Fibroblast of lung (primary cell): Measurements from ENCODE around the gene DNM3. TPM values are rescaled to one million over a fixed set of nuclear protein-coding genes. Genes with fewer than 3 reads are reported as not detected.

ENCODE experiments used
- DNase-seq, 2 donors: peaks; one replicate each; pipeline versions ENCODE4 v3.0.0 to v3.0.0-alpha.2; 2010; ENCODE audit warnings: low read depth in 2 of 2
- H2AFZ ChIP-seq: 2 replicates; pipeline ENCODE4 v1.5.1; 2012; ENCODE audit warnings: low read length, control low read depth, inconsistent platforms
- H3K27ac ChIP-seq: 2 replicates; pipeline ENCODE4 v1.5.1; 2011; ENCODE audit warnings: low read length, control low read depth; ENCODE audit not compliant: insufficient read depth
- H3K27me3 ChIP-seq: 2 replicates; pipeline ENCODE4 v1.5.1; 2011; ENCODE audit warnings: mild to moderate bottlenecking, low read length; ENCODE audit not compliant: control insufficient read depth, insufficient read depth
- H3K36me3 ChIP-seq: 2 replicates; pipeline ENCODE4 v1.5.1; 2011; ENCODE audit warnings: low read length; ENCODE audit not compliant: control insufficient read depth, insufficient read depth
- H3K4me1 ChIP-seq: 2 replicates; pipeline ENCODE4 v1.5.1; 2011; ENCODE audit warnings: low read length; ENCODE audit not compliant: control insufficient read depth, insufficient read depth; ENCODE audit errors: extremely low read depth
- H3K4me2 ChIP-seq: 2 replicates; pipeline ENCODE4 v1.5.1; 2011; ENCODE audit warnings: low read length, control low read depth; ENCODE audit not compliant: insufficient read depth; ENCODE audit errors: extremely low read depth
- H3K4me3 ChIP-seq, 4 experiments: fragments of 200-600 bp in 1 of 4; sonication (generic) in 1 of 4; replicated peaks in 1 of 4; 2 replicates each; pipeline ENCODE4 v1.5.1; 2011 to 2016; ENCODE audit warnings: low read length in 4 of 4, low read depth in 3 of 4, mild to moderate bottlenecking in 3 of 4, control low read depth in 2 of 4, inconsistent platforms in 1 of 4, mixed read lengths in 1 of 4; ENCODE audit not compliant: insufficient read depth in 1 of 4; ENCODE audit errors: control extremely low read depth in 1 of 4
- H3K79me2 ChIP-seq: 2 replicates; pipeline ENCODE4 v1.5.1; 2012; ENCODE audit warnings: mild to moderate bottlenecking, low read length, inconsistent platforms; ENCODE audit not compliant: control insufficient read depth, insufficient read depth
- H3K9ac ChIP-seq: 2 replicates; pipeline ENCODE4 v1.5.1; 2011; ENCODE audit warnings: mild to moderate bottlenecking, low read length, control low read depth; ENCODE audit not compliant: insufficient read depth
- H3K9me3 ChIP-seq: 2 replicates; pipeline ENCODE4 v1.5.1; 2012; ENCODE audit warnings: low read depth, low read length; ENCODE audit not compliant: control insufficient read depth, insufficient read depth
- H4K20me1 ChIP-seq: 2 replicates; pipeline ENCODE4 v1.5.1; 2011; ENCODE audit warnings: low read length; ENCODE audit not compliant: control insufficient read depth, insufficient read depth; ENCODE audit errors: extremely low read depth
- CTCF ChIP-seq, 2 donors: IDR thresholded peaks in 1 of 2; conservative IDR thresholded peaks in 1 of 2; 1 replicate in 1 of 2; 2 replicates in 1 of 2; pipeline ENCODE4 v1.5.1; 2011 to 2012; ENCODE audit warnings: low read length in 2 of 2, control low read depth in 1 of 2, inconsistent platforms in 1 of 2, low read depth in 1 of 2, mild to moderate bottlenecking in 1 of 2
- EZH2 ChIP-seq: IDR thresholded peaks from 2 replicates; pipeline ENCODE4 v1.5.1; 2012; ENCODE audit warnings: low read length, control low read depth, mild to moderate bottlenecking; ENCODE audit errors: missing control alignments
- polyA plus RNA-seq, 2 donors: library from polyadenylated mRNA; depleted of rRNA in 1 of 2; stranded (reverse) in 1 of 2; unstranded in 1 of 2; fragments of >200 nt; gene quantifications; 2 replicates each; pipeline ENCODE4 v1.2.1, GENCODE V29; 2011 to 2012; ENCODE audit warnings: missing spikeins in 1 of 2
- total RNA-seq: library from RNA; depleted of rRNA; stranded (reverse); fragments of >200 nt; gene quantifications from 2 replicates; pipeline ENCODE4 v1.2.1, GENCODE V29; 2014

Gene DNM3
- total and polyA plus RNA-seq, 2 donors (not counting 1 experiment from before 2014, with no cell fraction given), result 1.6 to 3.6 TPM

GRCh38 chr1:172112576-172112975 is 271.3 kb downstream of the DNM3 start:
- Histone ChIP-seq H2AFZ (no peak overlapping the region), H3K9ac (no peak overlapping the region), H3K4me3 (no peak overlapping the region), H3K27me3 (no peaks in the 10 kb centered on the region), H3K79me2 (no peaks in the 10 kb centered on the region), H3K4me1 (no peaks in the 10 kb centered on the region), H3K9me3 (no peaks in the 10 kb centered on the region), H3K4me2 (no peak overlapping the region), H3K36me3 (no peaks in the 10 kb centered on the region), H4K20me1 (no peaks in the 10 kb centered on the region), H3K27ac (no peak overlapping the region)
- TF ChIP-seq CTCF (conservative IDR thresholded peaks at IDR 0.05 in 1 of 2, IDR thresholded peaks at IDR 0.05 in 1 of 2; ENCODE audit: low read depth in 1 of 2, low read length in 2 of 2) (no peak), EZH2 (no peak)
- no peak for DNase-seq

- Histone ChIP-seq H3K4me3 (no peak overlapping the region), H3K4me1 (no peaks in the 10 kb centered on the region), H3K36me3 (no peaks in the 10 kb centered on the region), H3K27me3 (no peaks in the 10 kb centered on the region), H3K4me2 (no peak overlapping the region), H3K9me3 (no peaks in the 10 kb centered on the region), H3K27ac (no peak overlapping the region), H4K20me1 (no peaks in the 10 kb centered on the region), H3K79me2 (no peaks in the 10 kb centered on the region), H2AFZ (no peak overlapping the region), H3K9ac (no peak overlapping the region)
- TF ChIP-seq EZH2, result no peak
- no peak for TF ChIP-seq CTCF (conservative IDR thresholded peaks at IDR 0.05 in 1 of 2, IDR thresholded peaks at IDR 0.05 in 1 of 2; ENCODE audit: low read depth in 1 of 2, low read length in 2 of 2)
- DNase-seq, result peak in 1 of 2 donors; percentile 82
These were observed 276.5 kb downstream of the DNM3 start for GRCh38 chr1:172117800-172118199.

DNA sequence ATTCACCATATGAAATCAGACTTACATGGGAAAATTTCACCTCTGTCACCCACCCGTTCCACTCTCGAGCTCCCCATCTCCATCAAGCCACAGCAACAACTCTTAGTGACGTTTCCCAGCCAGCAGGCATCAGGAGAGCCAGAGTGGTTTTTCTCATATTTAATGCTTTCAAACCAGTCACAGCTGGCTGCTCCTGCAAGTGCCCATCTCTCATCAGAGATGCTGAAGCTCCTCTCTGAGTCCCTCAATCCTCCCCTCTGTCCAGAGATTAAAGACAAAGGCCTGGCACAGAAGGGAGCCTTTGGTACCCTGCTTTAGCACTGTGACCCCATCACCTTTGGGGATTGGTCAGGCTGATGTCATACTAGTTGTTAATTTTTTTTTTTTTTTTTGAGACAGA is 277.3 kb downstream of the DNM3 start:
- TF ChIP-seq CTCF (conservative IDR thresholded peaks at IDR 0.05 in 1 of 2, IDR thresholded peaks at IDR 0.05 in 1 of 2; ENCODE audit: low read depth in 1 of 2, low read length in 2 of 2) (no peak), EZH2 (no peak)
- H3K4me3 ChIP-seq, result no peak overlapping the region
- H3K27ac ChIP-seq, result no peak overlapping the region
- no peak for DNase-seq
- H3K27me3 ChIP-seq, result no peaks in the 10 kb centered on the region
- no peaks in the 10 kb centered on the region for H3K36me3 ChIP-seq
- H3K9ac ChIP-seq, result no peak overlapping the region
- no peaks in the 10 kb centered on the region for H3K4me1 ChIP-seq
- no peaks in the 10 kb centered on the region for H4K20me1 ChIP-seq
- no peak overlapping the region for H3K4me2 ChIP-seq
- no peaks in the 10 kb centered on the region for H3K79me2 ChIP-seq
- no peaks in the 10 kb centered on the region for H3K9me3 ChIP-seq
- H2AFZ ChIP-seq, result no peak overlapping the region
